DOHH2 (cell line): Measurements from ENCODE around the gene RPN1.

Experiments used
- EZH2phosphoT487 ChIP-seq: fragments of 200-600 bp; sonication (generic); IDR thresholded peaks from 2 replicates; pipeline ENCODE4 v1.6.1; 2017; ENCODE audit warnings: borderline replicate concordance, mild to moderate bottlenecking, antibody characterized with exemption, low read length, moderate library complexity, mixed read lengths
- TF ChIP-seq, protein P1 (sequence below): fragments of 200-600 bp; sonication (generic); IDR thresholded peaks from one replicate; pipeline ENCODE4 v1.5.1; 2014; ENCODE audit warnings: antibody characterized with exemption, mild to moderate bottlenecking, low read depth, low read length; ENCODE audit not compliant: poor library complexity, severe bottlenecking

DNA sequence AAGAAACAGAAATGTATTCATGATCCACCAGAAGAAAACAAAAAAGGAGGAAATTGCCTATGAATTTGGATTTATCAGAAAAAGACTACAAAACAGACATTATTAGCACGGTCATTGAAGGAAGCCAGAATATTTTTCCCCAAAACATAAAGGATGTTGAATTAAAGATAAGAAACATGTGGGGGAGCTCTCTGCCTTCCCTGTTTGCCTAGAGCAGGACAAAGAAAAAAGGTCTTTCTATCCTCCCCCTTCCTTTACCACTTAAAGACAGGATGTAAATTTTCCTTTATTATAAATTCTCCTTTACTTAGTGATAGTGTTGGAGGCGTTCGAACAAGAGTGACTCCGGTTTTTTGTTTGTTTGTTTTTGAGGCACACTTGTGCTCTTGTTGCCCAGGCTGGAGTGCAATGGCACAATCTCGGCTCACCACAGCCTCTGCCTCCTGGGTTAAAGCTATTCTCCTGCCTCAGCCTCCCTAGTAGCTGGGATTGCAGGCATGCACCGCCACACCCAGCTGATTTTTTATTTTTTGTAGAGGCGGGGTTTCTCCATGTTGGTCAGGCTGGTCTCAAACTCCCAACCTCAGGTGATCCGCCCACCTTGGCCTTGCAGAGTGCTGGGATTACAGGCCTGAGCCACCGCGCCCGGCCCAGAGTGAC lies 14.9 kb upstream of the RPN1 start:
- TF ChIP-seq, protein P1, sequence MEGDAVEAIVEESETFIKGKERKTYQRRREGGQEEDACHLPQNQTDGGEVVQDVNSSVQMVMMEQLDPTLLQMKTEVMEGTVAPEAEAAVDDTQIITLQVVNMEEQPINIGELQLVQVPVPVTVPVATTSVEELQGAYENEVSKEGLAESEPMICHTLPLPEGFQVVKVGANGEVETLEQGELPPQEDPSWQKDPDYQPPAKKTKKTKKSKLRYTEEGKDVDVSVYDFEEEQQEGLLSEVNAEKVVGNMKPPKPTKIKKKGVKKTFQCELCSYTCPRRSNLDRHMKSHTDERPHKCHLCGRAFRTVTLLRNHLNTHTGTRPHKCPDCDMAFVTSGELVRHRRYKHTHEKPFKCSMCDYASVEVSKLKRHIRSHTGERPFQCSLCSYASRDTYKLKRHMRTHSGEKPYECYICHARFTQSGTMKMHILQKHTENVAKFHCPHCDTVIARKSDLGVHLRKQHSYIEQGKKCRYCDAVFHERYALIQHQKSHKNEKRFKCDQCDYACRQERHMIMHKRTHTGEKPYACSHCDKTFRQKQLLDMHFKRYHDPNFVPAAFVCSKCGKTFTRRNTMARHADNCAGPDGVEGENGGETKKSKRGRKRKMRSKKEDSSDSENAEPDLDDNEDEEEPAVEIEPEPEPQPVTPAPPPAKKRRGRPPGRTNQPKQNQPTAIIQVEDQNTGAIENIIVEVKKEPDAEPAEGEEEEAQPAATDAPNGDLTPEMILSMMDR: no peak
- TF ChIP-seq EZH2phosphoT487: no peak
